ENCODE data around the gene RREB1. TPM values are rescaled to one million over a fixed set of nuclear protein-coding genes. Genes with fewer than 3 reads are reported as not detected.

RREB1 gene
- total RNA-seq, 4 donors from 2014 or later, result 17.7 to 36.6 (median 28.8) TPM

DNA sequence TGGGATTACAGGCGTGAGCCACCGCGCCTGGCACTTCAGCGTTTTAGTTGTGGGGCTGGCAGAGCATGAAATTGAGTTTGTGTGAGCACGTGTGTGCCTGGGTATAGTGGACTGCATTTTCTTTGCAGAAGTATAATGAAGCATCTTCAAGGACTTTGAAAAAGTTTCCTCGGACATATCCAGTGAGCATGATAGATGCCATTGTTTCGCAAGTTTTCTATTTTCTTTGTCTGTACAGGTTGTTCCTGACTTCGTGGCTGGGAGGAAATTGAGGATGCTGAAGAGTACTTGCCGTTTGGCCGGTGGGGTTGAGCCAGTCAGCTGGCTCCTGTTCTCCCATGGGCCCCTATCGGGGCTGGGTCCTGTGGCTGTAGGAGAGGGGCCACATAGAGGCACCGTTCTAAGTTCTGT, 55.9 kb downstream of the RREB1 start:
- peak overlapping the region in 3 of 4 donors; percentile 41 to 78 (median 72) for H3K27ac ChIP-seq (replicated peaks in 1 of 4)
- DNase-seq (ENCODE audit: extremely low spot score), result no peak
- H3K4me1 ChIP-seq, result peaks cover 61 to 96% (median 79%) of the 10 kb centered on the region in 4 donors
- H3K4me3 ChIP-seq, result no peak overlapping the region
- intact Hi-C loops (cut with DNase I), result no loop called here
- no peaks in the 10 kb centered on the region for H3K9me3 ChIP-seq
- no peaks in the 10 kb centered on the region for H3K27me3 ChIP-seq
- no peak for TF ChIP-seq POLR2AphosphoS5 (IDR thresholded peaks at IDR 0.05)
- TF ChIP-seq EP300 (IDR thresholded peaks at IDR 0.05), result no peak
- no peak for TF ChIP-seq POLR2A (IDR thresholded peaks at IDR 0.05; ENCODE audit: low read depth)
- TF ChIP-seq, protein P1, sequence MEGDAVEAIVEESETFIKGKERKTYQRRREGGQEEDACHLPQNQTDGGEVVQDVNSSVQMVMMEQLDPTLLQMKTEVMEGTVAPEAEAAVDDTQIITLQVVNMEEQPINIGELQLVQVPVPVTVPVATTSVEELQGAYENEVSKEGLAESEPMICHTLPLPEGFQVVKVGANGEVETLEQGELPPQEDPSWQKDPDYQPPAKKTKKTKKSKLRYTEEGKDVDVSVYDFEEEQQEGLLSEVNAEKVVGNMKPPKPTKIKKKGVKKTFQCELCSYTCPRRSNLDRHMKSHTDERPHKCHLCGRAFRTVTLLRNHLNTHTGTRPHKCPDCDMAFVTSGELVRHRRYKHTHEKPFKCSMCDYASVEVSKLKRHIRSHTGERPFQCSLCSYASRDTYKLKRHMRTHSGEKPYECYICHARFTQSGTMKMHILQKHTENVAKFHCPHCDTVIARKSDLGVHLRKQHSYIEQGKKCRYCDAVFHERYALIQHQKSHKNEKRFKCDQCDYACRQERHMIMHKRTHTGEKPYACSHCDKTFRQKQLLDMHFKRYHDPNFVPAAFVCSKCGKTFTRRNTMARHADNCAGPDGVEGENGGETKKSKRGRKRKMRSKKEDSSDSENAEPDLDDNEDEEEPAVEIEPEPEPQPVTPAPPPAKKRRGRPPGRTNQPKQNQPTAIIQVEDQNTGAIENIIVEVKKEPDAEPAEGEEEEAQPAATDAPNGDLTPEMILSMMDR (IDR thresholded peaks at IDR 0.05), result no peak
- H3K36me3 ChIP-seq, result no peaks in the 10 kb centered on the region
- 79% methylated on average over 12 of the region's 12 CpGs for WGBS

DNA sequence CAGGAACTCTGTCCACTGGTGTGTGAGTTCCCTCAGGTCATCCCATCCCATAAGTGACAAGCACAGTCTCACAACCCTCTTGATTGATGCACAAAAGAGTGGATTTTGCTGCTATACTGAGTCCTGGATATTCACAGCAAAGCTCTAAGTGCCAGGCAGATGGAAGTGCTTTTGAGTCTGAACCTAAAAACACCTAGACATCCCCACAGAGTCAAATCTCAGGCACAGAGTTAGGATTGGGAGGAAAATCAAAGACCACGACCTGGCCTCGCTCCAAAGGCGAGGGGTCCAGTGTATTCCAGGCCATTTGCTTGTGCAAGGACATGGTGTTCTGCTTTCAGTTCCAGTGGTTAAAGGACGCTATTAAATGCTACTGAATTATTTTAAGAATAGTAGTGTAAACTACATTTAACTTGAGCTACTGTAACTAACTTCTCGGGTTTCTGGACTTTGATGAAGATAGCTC, 56.8 kb downstream of the RREB1 start:
- Histone ChIP-seq H3K4me1 (peaks cover 70 to 99% (median 88%) of the 10 kb centered on the region in 4 donors), H3K27me3 (no peaks in the 10 kb centered on the region), H3K9me3 (no peaks in the 10 kb centered on the region), H3K36me3 (no peaks in the 10 kb centered on the region), H3K4me3 (no peak overlapping the region), H3K27ac (replicated peaks in 1 of 4) (peak overlapping the region; percentile 41 to 78 (median 69))
- intact Hi-C loops (cut with DNase I), result loop anchor here (5.0 kb wide), 1 partner anchor 52 kb away; no protein-coding TSS in a partner anchor
- DNase-seq (ENCODE audit: extremely low spot score), result no peak
- TF ChIP-seq POLR2AphosphoS5 (IDR thresholded peaks at IDR 0.05) (no peak), EP300 (IDR thresholded peaks at IDR 0.05) (no peak), POLR2A (IDR thresholded peaks at IDR 0.05; ENCODE audit: low read depth) (no peak)
- TF ChIP-seq, protein P1 (IDR thresholded peaks at IDR 0.05), result no peak
- WGBS, result 37% methylated on average over 5 of the region's 5 CpGs

DNA sequence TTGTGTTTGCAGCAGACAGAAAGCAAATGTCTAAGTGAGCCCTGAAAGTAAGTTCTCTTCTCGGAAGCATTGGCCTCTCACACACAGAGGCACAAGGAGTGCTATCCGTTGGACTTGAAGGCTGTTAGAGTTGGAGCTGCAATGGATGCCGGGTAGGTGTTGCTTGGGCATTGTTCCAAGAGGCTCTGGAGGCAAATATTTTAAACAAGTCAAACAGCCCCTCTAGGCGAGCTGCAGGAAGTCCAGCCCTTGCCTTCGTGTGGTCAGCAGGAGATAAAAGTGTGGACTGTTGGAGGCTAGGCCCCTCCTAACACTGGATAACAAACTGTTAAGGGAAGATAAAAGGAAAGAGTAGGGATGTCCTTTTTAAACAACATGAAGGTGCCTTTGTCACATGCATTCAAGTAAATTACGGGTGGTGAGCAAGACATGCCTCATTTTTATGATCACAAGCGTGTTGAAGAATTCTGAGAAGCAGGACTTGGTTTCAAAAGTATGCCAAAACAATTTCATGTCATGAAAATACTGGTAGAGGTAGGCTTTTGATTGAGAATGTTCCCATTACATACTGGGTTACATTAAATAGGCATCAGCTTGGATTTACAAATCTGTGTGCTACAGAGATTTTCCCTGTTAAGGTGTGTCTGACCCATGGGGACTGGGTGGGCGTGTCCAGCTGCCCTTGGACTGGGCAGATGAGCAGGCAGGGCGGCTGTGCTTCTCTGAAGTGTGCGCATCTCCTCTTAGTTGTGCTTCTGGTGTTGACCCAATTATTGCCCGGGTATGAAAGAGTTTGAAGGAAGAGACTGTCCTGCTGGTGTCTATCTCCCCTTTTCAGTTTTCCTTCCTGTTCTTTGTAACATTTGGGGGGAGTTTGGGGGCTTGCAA, 57.5 kb downstream of the RREB1 start:
- H3K9me3 ChIP-seq, result no peaks in the 10 kb centered on the region
- peaks cover 77 to 100% (median 89%) of the 10 kb centered on the region in 4 donors for H3K4me1 ChIP-seq
- H3K36me3 ChIP-seq, result no peaks in the 10 kb centered on the region
- 59% methylated on average over 11 of the region's 11 CpGs for WGBS
- no peaks in the 10 kb centered on the region for H3K27me3 ChIP-seq
- intact Hi-C loops (cut with DNase I), result loop anchor here (5.0 kb wide), 1 partner anchor 53 kb away; no protein-coding TSS in a partner anchor
- H3K4me3 ChIP-seq, result no peak overlapping the region
- H3K27ac ChIP-seq (replicated peaks in 1 of 4), result peak overlapping the region; percentile 41 to 78 (median 69)
- DNase-seq (ENCODE audit: extremely low spot score), result no peak
- TF ChIP-seq EP300 (IDR thresholded peaks at IDR 0.05) (no peak), POLR2AphosphoS5 (IDR thresholded peaks at IDR 0.05) (no peak)

DNA sequence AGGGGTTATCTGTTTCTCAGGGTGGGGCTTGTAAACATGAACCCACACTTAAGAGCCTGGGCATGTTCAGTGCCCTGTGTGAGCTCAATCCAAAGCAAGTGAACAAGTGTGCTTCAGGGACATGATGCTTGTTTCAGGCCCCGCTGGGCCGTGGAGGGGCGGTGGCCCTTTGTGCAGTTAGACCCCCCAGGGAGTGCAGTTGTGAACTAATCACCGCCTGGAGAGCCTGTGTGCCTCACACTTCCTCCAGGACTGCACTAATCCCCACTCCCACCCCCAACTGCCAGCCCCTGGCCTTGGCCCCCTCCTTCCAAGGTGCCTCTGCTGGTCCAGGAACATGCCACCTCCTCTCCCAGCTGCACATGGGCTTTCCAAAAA, 58.1 kb downstream of the RREB1 start:
- Histone ChIP-seq H3K4me3 (no peak overlapping the region), H3K27ac (replicated peaks in 1 of 4) (peak overlapping the region; percentile 41 to 78 (median 69)), H3K27me3 (no peaks in the 10 kb centered on the region), H3K4me1 (peaks cover 83 to 100% (median 93%) of the 10 kb centered on the region in 4 donors), H3K36me3 (no peaks in the 10 kb centered on the region), H3K9me3 (no peaks in the 10 kb centered on the region)
- DNase-seq (ENCODE audit: extremely low spot score), result no peak
- 87% methylated on average over 3 of the region's 4 CpGs for WGBS
- intact Hi-C loops (cut with DNase I), result loop anchor here (5.0 kb wide), 1 partner anchor 54 kb away; no protein-coding TSS in a partner anchor
- TF ChIP-seq POLR2AphosphoS5 (IDR thresholded peaks at IDR 0.05) (no peak), POLR2A (IDR thresholded peaks at IDR 0.05; ENCODE audit: low read depth) (no peak), EP300 (IDR thresholded peaks at IDR 0.05) (no peak)
- TF ChIP-seq, protein P1 (IDR thresholded peaks at IDR 0.05), result no peak
